Activated T-helper 9 cell treated with anti-CD3 and anti-CD28 coated beads, Interleukin-2, amount 50 U/mL, for 16 hours (primary cell): ENCODE data around the gene ZBTB21.

Source experiments
- DNase-seq: peaks from one replicate; pipeline ENCODE4 v3.0.0-alpha.2; 2020; ENCODE audit warnings: low read depth

ZBTB21 gene

GRCh38 chr21:42009831-42010506 lies at the start of gene ZBTB21:
Gene ZBTB21 (minus strand): TSS chr21:42010360. CDS start chr21:41994095, 16,265 bp downstream.
- peak; percentile 98 for DNase-seq

- no peak for DNase-seq
Observed at GRCh38 chr21:42059721-42060120, 49.6 kb upstream of the ZBTB21 start.

GRCh38 chr21:42059141-42059540 lies 49.0 kb upstream of the ZBTB21 start:
- no peak for DNase-seq

- no peak for DNase-seq
Observed at GRCh38 chr21:42058631-42059111, 48.5 kb upstream of the ZBTB21 start.

- DNase-seq = no peak
Observed at GRCh38 chr21:42057851-42058437, 47.8 kb upstream of the ZBTB21 start.

GRCh38 chr21:42056996-42057689 lies 47.0 kb upstream of the ZBTB21 start:
- DNase-seq = no peak

GRCh38 chr21:42056468-42056867 lies 46.3 kb upstream of the ZBTB21 start:
- DNase-seq = no peak

GRCh38 chr21:42055425-42055824 lies 45.3 kb upstream of the ZBTB21 start:
- no peak for DNase-seq

- no peak for DNase-seq
Observed at GRCh38 chr21:42051788-42052187, 41.6 kb upstream of the ZBTB21 start.

GRCh38 chr21:42049578-42050430 lies 39.6 kb upstream of the ZBTB21 start:
- no peak for DNase-seq

GRCh38 chr21:42048870-42049577 lies 38.9 kb upstream of the ZBTB21 start:
- DNase-seq = no peak

- no peak for DNase-seq
Observed at GRCh38 chr21:42047821-42048613, 37.9 kb upstream of the ZBTB21 start.

- no peak for DNase-seq
Observed at GRCh38 chr21:42044871-42045495, 34.8 kb upstream of the ZBTB21 start.

- DNase-seq = no peak
Observed at GRCh38 chr21:42043961-42044360, 33.8 kb upstream of the ZBTB21 start.

- DNase-seq = no peak
Observed at GRCh38 chr21:42043201-42043895, 33.2 kb upstream of the ZBTB21 start.

GRCh38 chr21:42042651-42043050 lies 32.5 kb upstream of the ZBTB21 start:
- DNase-seq = no peak

- no peak for DNase-seq
Observed at GRCh38 chr21:42041711-42042110, 31.6 kb upstream of the ZBTB21 start.

- DNase-seq = no peak
Observed at GRCh38 chr21:42041246-42041645, 31.1 kb upstream of the ZBTB21 start.

- no peak for DNase-seq
Observed at GRCh38 chr21:42040411-42041180, 30.4 kb upstream of the ZBTB21 start.
